NB4 (cell line): ENCODE data around the gene MLN.

Experiments used
- CTCF ChIP-seq: IDR thresholded peaks from one replicate; pipeline ENCODE4 v1.5.1; 2012; ENCODE audit warnings: low read depth, low read length
- POLR2A ChIP-seq: IDR thresholded peaks from 2 replicates; pipeline ENCODE4 v1.6.1; 2011; ENCODE audit warnings: mild to moderate bottlenecking; ENCODE audit not compliant: insufficient read length; ENCODE audit errors: extremely low read depth

- TF ChIP-seq CTCF, result no peak
- TF ChIP-seq POLR2A, result no peak
Observed at GRCh38 chr6:33801611-33802010, 2.2 kb downstream of the MLN start.
